Astrocyte of the cerebellum (primary cell): ENCODE measurements around the gene C1orf87.
A peak's percentile ranks its signal among the peaks of the same experiment; 100 is the strongest.

Experiments
- DNase-seq: peaks from one replicate; pipeline ENCODE4 v3.0.0-alpha.2; 2011; ENCODE audit warnings: low read depth
- H3K4me3 ChIP-seq: 2 replicates; pipeline ENCODE4 v1.5.1; 2011; ENCODE audit warnings: mild to moderate bottlenecking, low read depth, low read length, moderate library complexity
- in situ Hi-C: cut with HindIII; loops from 2 replicates; pipeline ENCODE4 v1.10.0; 2017; ENCODE audit warnings: low sequenced_read_pairs
- TF ChIP-seq, protein P1 (sequence below): IDR thresholded peaks from 2 replicates; pipeline ENCODE4 v1.5.1; 2012; ENCODE audit warnings: low read length, low read depth, moderate library complexity, mild to moderate bottlenecking; ENCODE audit errors: missing control alignments

Gene C1orf87

DNA sequence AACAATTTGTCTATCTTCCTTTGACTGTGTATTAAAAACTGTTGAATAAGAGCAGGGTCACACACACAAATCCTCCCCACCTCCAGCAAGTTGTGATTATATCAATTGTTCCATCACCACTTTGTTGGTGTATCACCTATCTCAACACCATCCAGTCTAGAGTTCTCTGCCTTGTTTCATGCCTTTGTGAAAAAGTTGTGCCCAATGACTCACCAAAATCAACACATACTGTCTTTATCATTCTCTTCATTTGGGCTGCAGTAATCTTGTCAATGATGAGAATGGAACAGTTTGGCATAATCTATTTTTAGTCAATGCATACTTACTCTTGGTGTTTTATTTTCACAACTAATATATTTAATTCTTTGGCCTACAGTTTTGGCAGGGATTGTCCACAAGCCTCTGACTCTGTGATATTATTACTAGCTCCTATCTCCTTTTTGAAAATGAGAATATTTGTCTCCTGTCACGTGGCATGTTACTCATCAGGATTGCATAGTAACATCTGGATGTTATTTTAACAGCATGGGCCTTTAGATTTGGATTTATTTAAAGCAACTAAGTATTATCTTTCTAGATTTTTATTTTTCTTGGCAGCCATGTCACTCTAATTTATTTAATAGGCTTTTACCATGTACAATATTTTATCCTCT is 5.1 kb downstream of the C1orf87 start:
- peak; percentile 29 for DNase-seq
- in situ Hi-C loops, result no loop called here

DNA sequence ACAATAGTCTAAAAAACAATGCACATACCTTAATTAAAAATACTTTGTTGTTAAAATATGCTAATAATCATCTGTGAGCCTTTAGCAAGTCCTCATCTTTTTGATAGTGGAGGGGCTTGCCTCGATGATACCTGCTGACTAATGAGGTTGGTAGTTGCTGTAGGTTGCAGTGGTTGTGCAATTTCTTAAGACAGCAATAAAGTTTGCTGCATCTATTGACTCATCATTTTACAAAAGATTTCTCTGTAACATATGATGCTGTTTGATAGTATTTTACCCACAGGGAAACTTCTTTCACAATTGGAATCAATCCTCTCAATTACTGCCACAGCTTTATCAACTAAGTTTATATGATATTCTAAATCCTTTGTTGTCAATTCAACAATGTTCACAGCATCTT is 7.6 kb downstream of the C1orf87 start:
- in situ Hi-C loops, result no loop called here
- TF ChIP-seq, protein P1, sequence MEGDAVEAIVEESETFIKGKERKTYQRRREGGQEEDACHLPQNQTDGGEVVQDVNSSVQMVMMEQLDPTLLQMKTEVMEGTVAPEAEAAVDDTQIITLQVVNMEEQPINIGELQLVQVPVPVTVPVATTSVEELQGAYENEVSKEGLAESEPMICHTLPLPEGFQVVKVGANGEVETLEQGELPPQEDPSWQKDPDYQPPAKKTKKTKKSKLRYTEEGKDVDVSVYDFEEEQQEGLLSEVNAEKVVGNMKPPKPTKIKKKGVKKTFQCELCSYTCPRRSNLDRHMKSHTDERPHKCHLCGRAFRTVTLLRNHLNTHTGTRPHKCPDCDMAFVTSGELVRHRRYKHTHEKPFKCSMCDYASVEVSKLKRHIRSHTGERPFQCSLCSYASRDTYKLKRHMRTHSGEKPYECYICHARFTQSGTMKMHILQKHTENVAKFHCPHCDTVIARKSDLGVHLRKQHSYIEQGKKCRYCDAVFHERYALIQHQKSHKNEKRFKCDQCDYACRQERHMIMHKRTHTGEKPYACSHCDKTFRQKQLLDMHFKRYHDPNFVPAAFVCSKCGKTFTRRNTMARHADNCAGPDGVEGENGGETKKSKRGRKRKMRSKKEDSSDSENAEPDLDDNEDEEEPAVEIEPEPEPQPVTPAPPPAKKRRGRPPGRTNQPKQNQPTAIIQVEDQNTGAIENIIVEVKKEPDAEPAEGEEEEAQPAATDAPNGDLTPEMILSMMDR, result no peak
- DNase-seq, result no peak
- no peak overlapping the region for H3K4me3 ChIP-seq

More for the DNA sequence above, 5.1 kb downstream of the C1orf87 start:
- H3K4me3 ChIP-seq, result no peak overlapping the region
- TF ChIP-seq, protein P1, result no peak

DNA sequence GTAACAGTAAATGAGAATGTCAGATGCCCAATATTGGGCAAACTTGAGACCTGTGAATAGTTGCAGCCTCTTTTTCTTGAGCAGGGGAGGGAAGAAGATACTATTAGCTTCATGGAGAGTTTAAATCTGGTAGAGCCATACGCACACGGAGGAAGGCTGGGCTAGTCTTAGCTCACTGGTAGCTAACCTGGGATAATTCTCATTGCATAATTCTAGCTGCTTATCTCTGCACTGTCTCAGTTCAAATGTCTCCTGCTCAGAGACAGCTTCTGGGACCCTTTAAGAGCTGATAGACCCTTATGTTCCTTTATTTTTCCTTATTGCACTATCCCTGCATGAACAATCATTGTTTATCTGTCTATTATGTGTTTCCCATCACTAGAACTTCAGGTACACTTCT is 8.4 kb downstream of the C1orf87 start:
- TF ChIP-seq, protein P1, result no peak
- in situ Hi-C loops, result no loop called here
- no peak overlapping the region for H3K4me3 ChIP-seq
- DNase-seq, result no peak

DNA sequence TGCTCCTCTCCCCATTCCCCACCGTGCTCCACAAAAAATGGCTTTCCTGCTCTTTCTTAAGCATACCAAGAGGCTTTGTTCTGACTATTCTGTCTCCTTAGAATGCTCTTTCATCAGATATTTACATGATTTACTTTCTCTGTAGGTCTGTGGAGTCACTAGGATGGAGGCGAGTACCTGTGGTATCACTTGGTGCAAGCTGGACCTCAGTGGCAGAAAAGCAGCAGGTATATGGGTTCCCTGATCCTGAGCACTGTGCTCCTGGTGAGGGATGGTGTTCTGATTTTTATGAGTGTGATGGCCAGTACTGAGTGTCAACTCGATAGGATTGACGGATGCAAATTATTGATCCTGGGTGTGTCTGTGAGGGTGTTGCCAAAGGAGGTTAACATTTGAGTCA is 10.0 kb downstream of the C1orf87 start:
- TF ChIP-seq, protein P1, result no peak
- in situ Hi-C loops, result no loop called here

DNA sequence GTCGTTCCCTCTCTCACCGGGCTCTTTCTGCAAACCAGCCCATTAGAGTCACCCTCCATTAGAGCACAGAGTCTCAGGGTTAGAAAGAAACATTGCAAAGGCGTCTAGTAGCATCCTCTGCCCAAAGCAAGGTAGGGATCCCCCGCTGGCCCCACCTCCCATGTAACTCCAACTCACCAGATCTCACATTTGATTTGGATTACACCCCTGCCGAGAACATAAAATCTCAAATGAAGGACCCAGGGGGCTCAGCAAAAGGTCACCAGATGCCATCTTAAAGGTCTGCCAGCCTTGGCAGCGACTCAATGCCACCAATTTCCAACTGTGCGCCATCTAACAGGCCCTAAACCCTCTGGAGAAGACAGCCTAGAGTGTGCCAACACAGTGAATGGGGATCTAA is 14.1 kb downstream of the C1orf87 start:
- in situ Hi-C loops, result no loop called here

More for the DNA sequence above, 10.0 kb downstream of the C1orf87 start:
- H3K4me3 ChIP-seq, result no peak overlapping the region
- no peak for DNase-seq

DNA sequence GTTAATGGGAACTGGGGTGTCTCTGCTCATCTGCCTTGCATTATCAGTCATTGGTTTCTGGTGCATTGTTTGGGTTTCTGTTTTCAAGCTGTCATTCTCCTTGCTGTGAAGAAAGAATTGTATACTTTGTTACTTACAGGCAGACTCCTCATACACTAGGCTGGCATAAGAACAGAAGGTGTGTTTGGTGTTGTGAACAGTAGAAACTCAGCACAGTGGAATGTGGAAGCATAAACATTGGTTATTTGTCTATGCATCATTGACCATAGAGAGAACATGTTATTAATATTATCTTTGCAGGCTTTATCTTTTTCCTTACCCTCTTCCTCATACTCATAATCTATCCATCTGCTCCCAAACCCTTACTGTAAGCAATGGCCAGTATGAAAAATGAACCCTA is 18.2 kb downstream of the C1orf87 start:
- in situ Hi-C loops, result no loop called here
- TF ChIP-seq, protein P1, result no peak
- DNase-seq, result peak; percentile 19
- no peak overlapping the region for H3K4me3 ChIP-seq

More for the DNA sequence above, 14.1 kb downstream of the C1orf87 start:
- H3K4me3 ChIP-seq, result no peak overlapping the region
- TF ChIP-seq, protein P1, result no peak
- DNase-seq, result no peak
